SIG-M5 (cell line): ENCODE measurements around the gene IL18RAP.

Source experiments
- DNase-seq: peaks from one replicate; lab custom pipeline; 2025; lab: John Stamatoyannopoulos, UW

The IL18RAP gene

GRCh38 chr2:102424754-102425153, 1.8 kb downstream of the IL18RAP start:
- no peak for DNase-seq

- DNase-seq: no peak
Observed at GRCh38 chr2:102425441-102426132, 2.6 kb downstream of the IL18RAP start.

DNA sequence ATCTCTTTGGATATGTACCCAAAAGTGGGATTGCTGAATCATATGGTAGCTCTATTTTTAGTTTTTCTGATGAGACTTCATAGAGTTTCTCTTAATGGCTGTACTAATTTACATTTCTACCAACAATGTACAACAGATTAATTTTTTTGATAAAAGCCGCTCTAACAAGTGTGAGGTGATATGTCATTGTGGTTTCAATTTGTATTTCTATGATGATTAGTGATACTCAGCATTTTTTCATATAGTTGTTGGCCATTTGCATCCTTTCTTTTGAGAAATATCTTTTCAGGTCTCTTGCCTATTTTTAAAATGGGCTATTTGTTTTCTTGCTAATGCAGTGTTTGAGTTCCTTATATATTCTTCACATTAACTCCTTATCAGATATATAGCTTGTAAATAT, 4.3 kb downstream of the IL18RAP start:
- no peak for DNase-seq

DNA sequence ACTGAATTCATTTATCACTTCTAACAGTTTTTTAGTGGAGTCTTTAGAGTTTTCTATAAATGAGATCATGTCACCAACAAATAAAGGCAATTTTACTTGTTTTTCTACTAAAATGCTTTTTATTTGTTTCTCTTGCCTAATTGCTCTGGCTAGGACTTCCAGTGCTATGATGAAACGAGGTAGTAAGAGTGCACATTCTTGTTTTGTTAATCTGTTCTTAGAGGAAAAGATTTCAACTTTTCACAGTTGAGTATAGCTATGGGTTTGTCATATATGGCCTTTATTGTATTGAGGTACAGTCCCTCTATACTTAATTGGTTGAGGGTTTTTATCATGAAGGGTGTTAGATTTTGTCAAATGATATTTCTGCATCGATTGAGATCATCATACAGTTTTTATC, 5.6 kb downstream of the IL18RAP start:
- DNase-seq: no peak

GRCh38 chr2:102432386-102432785, 9.4 kb downstream of the IL18RAP start:
- DNase-seq: no peak

GRCh38 chr2:102433973-102434654, 11.2 kb downstream of the IL18RAP start:
- DNase-seq: no peak

DNA sequence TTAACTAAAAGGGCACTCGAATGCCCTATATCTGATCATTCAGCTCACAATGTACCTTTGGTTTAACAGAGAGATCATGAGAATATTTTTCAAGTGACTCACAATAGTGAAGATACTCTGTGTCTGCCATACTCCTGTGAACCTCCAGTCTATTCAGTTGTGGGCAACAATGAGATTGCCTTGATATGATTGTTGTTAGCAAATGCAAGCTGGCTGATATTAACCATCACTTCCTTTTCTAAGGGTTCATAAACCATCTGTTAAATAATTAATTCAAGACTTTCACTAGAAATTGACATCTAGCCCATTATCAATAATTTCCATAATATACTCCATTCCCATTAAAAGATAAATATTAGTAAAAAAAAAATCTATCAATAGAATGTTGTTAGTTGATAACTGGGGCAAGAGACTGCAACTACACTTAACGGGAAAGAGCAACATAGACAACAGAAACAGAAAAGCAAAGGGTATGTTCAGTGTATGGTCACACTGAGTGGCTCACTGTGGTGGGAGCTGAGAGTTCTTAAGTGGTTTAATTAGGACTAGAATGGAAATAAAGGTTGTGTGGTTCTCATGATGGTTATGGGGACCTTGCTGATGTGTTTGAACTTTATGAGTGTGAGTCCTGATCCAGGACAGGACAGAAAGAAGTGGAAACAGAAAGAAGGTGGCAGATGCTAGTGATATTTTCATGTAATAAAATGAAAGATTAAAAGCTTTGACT, 11.9 kb downstream of the IL18RAP start:
- DNase-seq: no peak

- DNase-seq: no peak
Observed at GRCh38 chr2:102435741-102436140, 12.8 kb downstream of the IL18RAP start.

DNA sequence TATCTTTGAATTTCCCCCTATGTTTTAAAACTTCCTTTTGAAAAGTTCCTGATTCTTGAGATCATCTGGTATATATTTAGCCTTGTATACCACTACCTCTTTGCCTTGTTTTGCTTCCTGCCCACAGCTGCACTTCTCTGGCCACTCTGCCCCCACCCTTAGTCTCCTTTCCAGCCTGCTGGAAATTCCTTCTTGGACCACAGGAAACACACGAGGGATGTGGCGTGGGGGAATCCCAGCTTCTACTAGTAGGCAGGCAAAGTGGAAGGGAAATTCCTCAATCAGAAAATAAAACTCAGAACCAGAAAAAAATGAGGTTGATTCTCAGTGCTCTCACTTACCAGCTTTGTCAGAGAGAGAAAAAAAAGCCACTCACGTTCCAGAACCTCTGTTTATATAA, 13.4 kb downstream of the IL18RAP start:
- DNase-seq: no peak

DNA sequence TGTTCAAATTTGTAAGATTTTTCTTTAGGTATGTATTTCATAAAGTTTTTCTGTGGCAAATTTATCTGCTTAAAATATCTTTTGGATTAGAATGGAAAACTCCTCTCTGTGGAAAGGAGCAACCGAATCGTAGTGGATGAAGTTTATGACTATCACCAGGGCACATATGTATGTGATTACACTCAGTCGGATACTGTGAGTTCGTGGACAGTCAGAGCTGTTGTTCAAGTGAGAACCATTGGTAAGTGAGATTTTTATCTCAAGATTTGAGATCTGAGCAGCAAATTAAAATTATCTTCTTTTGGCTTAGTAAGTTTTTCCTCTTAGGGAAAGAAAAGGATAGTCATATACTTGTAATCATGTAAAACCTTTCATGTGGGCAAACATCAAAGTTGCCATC, 14.2 kb downstream of the IL18RAP start:
- DNase-seq: no peak

GRCh38 chr2:102438111-102438510, 15.2 kb downstream of the IL18RAP start:
- no peak for DNase-seq

DNA sequence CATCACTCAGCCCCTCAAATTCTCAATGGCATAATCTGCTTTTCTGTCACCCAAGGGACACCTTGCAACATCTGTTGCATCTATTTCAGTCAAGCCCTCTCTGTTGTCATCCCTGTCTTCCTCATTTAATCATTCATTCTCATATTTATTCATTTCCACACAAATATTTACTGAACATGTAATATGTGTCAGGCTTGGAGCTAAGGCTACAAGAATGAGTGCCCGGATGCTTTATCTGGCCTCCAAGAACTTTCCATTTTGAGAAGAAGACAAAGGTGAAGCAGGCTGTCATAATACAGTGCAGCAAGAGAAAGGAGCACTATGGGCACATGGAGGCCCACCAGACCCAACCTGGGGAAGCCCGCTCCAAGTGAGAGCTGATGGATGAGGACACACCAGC, 15.6 kb downstream of the IL18RAP start:
- DNase-seq: no peak

GRCh38 chr2:102439065-102439695, 16.2 kb downstream of the IL18RAP start:
- DNase-seq: no peak

DNA sequence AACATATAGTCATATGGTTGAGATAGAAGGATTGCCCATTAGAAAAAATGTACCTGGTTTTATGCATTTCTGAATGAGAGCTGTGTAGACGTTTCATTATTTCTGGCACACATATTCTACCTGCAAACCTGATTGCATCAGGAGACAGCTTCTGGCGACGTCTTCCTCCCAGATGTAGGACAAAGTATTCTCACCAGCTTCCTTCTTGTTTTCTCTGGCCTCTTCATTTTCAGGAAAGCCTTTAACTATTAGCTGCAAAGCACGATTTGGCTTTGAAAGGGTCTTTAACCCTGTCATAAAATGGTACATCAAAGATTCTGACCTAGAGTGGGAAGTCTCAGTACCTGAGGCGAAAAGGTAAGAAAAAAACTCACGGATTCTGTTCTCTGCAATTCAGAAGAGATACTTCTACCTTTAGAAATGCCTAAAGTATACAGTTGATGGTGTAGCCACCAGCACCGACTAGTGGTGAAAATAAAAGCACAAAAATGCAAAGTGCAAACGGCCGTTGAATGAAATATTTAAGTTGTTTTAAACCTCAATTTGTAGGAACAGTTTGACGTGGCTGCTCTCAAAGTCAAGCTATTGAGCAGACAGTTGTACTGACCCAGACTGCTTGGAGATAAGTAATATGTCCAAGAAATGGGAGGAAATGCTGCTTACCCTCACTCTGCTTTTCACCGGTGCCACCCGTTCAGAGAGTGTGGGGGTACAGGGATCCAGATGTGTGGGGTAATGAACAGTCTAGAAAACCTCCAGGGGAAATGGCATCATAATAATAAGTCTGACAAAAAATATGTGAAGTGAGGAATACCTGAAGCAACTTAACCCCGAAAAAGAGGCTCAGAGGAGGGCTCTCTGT, 20.2 kb downstream of the IL18RAP start:
- no peak for DNase-seq

DNA sequence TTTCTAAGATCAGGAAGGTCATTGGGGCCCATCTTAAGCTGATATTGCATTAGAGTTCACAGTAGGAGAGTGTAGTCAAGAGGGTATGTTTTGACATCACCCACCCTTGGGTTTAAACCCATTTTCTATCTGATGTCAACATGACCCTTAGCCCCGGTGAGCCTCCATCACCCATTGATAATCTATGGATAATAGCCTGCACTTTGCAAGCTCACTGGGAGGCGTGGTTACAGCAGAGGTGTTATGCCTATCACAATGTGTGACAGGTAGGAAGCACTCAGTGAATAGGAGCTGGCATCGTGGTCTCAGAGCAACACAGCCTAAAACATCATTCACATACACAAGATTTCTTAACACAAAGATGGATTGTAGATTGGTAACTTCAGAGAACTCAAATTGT, 21.3 kb downstream of the IL18RAP start:
- no peak for DNase-seq

DNA sequence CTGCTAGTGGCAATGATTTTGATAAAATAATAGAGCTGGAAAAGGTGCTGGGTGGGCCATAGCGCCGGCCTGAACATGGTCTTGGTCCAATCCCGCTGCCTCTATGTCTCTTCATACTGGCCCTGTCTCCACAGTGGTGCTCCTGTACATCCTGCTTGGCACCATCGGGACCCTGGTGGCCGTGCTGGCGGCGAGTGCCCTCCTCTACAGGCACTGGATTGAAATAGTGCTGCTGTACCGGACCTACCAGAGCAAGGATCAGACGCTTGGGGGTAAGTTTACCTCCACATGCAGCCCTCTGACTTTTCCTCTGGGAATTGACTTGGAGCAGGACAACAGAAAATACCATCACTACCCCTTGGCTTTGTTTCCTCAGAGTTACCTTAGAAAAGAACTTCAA, 24.0 kb downstream of the IL18RAP start:
- no peak for DNase-seq

- no peak for DNase-seq
Observed at GRCh38 chr2:102449370-102449974, 26.5 kb downstream of the IL18RAP start.

DNA sequence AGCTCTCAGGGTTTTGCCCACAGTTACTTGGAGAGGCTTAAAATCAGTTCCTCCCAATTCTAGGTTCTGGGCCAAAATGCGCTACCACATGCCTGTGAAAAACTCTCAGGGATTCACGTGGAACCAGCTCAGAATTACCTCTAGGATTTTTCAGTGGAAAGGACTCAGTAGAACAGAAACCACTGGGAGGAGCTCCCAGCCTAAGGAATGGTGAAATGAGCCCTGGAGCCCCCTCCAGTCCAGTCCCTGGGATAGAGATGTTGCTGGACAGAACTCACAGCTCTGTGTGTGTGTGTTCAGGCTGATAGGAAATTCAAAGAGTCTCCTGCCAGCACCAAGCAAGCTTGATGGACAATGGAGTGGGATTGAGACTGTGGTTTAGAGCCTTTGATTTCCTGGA, 29.0 kb downstream of the IL18RAP start:
- no peak for DNase-seq

- DNase-seq: no peak
Observed at GRCh38 chr2:102453501-102453900, 30.5 kb downstream of the IL18RAP start.

GRCh38 chr2:102455061-102455670, 32.2 kb downstream of the IL18RAP start:
- no peak for DNase-seq

- DNase-seq: no peak
Observed at GRCh38 chr2:102460467-102460866, 37.5 kb downstream of the IL18RAP start.
